ENCODE results near the gene GRK5.

The GRK5 gene

GRCh38 chr10:119418362-119418761 is 211.0 kb downstream of the GRK5 start:
- Histone ChIP-seq H3K36me3 (ENCODE audit: low read length) (no peaks in the 10 kb centered on the region), H2AFZ (ENCODE audit: low read depth, low read length, severe bottlenecking) (no peak overlapping the region), H3K9me2 (replicated peaks; ENCODE audit: insufficient read depth, low read length) (no peaks in the 10 kb centered on the region), H3K4me2 (ENCODE audit: low read depth, low read length, poor library complexity, severe bottlenecking) (no peak overlapping the region), H3K79me2 (ENCODE audit: insufficient read depth, low read length) (no peaks in the 10 kb centered on the region), H3K27ac (ENCODE audit: low read depth, low read length) (no peak overlapping the region), H3K4me3 (ENCODE audit: insufficient read depth, low read length, poor library complexity, severe bottlenecking) (no peak overlapping the region), H3K9ac (ENCODE audit: low read length) (no peak overlapping the region), H3F3A (ENCODE audit: insufficient read depth) (no peaks in the 10 kb centered on the region), H3K9me3 (ENCODE audit: insufficient read depth, low read length) (no peaks in the 10 kb centered on the region), H3K27me3 (ENCODE audit: low read length) (no peaks in the 10 kb centered on the region), H4K20me1 (ENCODE audit: low read depth, low read length) (no peaks in the 10 kb centered on the region)
- TF ChIP-seq EZH2phosphoT487 (conservative IDR thresholded peaks at IDR 0.05; ENCODE audit: low read length) (no peak), CTCF (IDR thresholded peaks at IDR 0.05; ENCODE audit: insufficient read depth, low read length, poor library complexity, severe bottlenecking) (no peak)

- Histone ChIP-seq H3K4me2 (ENCODE audit: low read depth, low read length, poor library complexity, severe bottlenecking) (no peak overlapping the region), H3K79me2 (ENCODE audit: insufficient read depth, low read length) (no peaks in the 10 kb centered on the region), H3F3A (ENCODE audit: insufficient read depth) (no peaks in the 10 kb centered on the region), H3K27ac (ENCODE audit: low read depth, low read length) (no peak overlapping the region), H3K9ac (ENCODE audit: low read length) (no peak overlapping the region), H3K27me3 (ENCODE audit: low read length) (no peaks in the 10 kb centered on the region), H4K20me1 (ENCODE audit: low read depth, low read length) (no peaks in the 10 kb centered on the region), H3K9me2 (replicated peaks; ENCODE audit: insufficient read depth, low read length) (no peaks in the 10 kb centered on the region), H3K4me3 (ENCODE audit: insufficient read depth, low read length, poor library complexity, severe bottlenecking) (no peak overlapping the region), H3K36me3 (ENCODE audit: low read length) (no peaks in the 10 kb centered on the region), H2AFZ (ENCODE audit: low read depth, low read length, severe bottlenecking) (no peak overlapping the region), H3K9me3 (ENCODE audit: insufficient read depth, low read length) (no peaks in the 10 kb centered on the region)
- TF ChIP-seq EZH2phosphoT487 (conservative IDR thresholded peaks at IDR 0.05; ENCODE audit: low read length), result no peak
- TF ChIP-seq CTCF (IDR thresholded peaks at IDR 0.05; ENCODE audit: insufficient read depth, low read length, poor library complexity, severe bottlenecking), result no peak
Observed at GRCh38 chr10:119419931-119420330, 212.6 kb downstream of the GRK5 start.

- Histone ChIP-seq H3K27ac (ENCODE audit: low read depth, low read length) (no peak overlapping the region), H3K4me2 (ENCODE audit: low read depth, low read length, poor library complexity, severe bottlenecking) (no peak overlapping the region)
Observed at GRCh38 chr10:119420950-119421875, 213.8 kb downstream of the GRK5 start.

More at GRCh38 chr10:119420950-119421875, 213.8 kb downstream of the GRK5 start:
- TF ChIP-seq EZH2phosphoT487 (conservative IDR thresholded peaks at IDR 0.05; ENCODE audit: low read length), result no peak
- no peak for TF ChIP-seq CTCF (IDR thresholded peaks at IDR 0.05; ENCODE audit: insufficient read depth, low read length, poor library complexity, severe bottlenecking)
- Histone ChIP-seq H3K27me3 (ENCODE audit: low read length) (no peaks in the 10 kb centered on the region), H3K4me3 (ENCODE audit: insufficient read depth, low read length, poor library complexity, severe bottlenecking) (no peak overlapping the region), H3K36me3 (ENCODE audit: low read length) (no peaks in the 10 kb centered on the region), H4K20me1 (ENCODE audit: low read depth, low read length) (no peaks in the 10 kb centered on the region), H3K79me2 (ENCODE audit: insufficient read depth, low read length) (no peaks in the 10 kb centered on the region), H3K9ac (ENCODE audit: low read length) (no peak overlapping the region), H2AFZ (ENCODE audit: low read depth, low read length, severe bottlenecking) (no peak overlapping the region), H3F3A (ENCODE audit: insufficient read depth) (no peaks in the 10 kb centered on the region), H3K9me2 (replicated peaks; ENCODE audit: insufficient read depth, low read length) (no peaks in the 10 kb centered on the region), H3K9me3 (ENCODE audit: insufficient read depth, low read length) (no peaks in the 10 kb centered on the region)
